GM21786 (cell line): ENCODE measurements around the gene BAIAP2L1.

Source experiments
- ATAC-seq: cut with Tn5 transposase; IDR thresholded peaks from one replicate; pipeline ENCODE4 v1.9.1; 2021; ENCODE audit not compliant: unreplicated experiment

Gene BAIAP2L1

DNA sequence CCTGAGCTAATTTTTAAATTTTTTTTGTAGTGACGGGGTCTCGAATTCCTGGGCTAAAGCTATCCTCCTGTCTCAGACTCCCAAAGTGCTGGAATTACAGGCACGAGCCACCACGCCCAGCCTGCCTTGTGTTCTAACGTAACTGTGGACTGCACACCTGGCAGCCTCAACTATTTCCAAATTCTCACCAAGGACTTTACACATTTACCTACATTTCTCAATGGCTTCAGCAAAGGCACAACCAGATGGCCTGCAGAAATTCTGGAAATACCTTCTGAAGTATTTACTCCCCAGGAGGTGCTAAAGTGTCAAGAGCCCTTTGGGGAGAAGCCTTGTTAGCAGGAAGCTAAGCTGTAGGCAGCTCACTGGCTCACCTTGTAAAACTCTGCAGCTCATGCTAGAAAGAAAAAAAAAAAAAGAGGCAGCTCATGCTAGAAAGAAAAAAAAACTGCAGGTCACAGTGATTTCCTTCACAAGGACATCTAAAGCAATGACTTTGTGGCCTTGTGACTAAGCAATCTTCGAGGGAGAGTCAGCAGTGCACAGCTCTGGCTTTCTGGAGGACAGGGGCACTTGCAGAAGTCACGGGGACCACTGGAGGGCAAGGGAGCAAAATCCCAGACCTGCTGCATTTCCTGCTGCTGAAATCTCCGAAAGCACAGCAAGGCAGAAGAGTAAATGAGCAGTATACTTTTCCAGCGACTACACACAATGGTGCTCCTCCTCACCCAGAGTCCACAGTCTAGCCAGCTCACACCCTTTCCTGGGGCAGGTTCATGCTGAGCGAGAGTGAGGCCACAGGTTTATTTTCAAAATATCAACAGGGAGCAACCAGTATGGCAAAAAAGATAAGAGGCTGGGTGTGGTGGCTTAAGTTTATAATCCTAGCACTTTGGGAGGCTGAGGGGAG is 40.4 kb downstream of the BAIAP2L1 start:
- no peak for ATAC-seq

DNA sequence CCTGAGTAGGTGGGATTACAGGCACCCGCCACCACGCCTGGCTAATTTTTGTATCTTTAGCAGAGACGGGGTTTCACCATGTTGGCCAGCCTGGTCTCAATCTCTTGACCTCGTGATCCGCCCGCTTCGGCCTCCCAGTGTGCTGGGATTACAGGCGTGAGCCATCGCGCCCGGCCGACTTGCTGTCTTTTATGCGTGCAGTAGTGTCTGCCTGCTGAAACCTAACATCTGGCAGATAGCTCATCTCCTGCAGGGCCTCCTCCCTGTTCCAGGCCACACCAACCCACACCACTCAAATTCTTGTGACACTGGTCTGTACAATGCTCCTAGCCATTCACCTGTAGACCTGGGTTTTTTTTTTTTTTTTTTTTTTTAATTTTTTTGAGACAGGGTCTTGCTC is 41.5 kb downstream of the BAIAP2L1 start:
- ATAC-seq: no peak

DNA sequence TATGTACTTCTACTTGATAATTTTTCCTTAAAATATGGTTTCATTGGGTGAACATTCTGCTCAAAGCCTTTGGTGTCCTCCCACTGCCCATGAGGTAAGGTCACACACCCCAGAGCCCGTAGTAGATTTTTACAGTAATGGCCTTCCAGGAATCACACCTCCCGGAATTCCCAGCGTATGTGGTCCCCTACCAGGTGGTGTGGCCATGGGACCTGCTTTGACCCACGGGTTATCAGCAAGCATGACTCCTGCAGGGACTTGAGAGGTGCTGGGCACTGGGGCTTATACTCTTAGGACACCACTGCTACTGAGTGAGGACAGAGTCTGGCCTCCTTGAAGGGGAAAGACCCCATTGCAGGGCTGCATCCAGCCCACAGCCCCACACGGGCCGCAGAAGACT is 42.2 kb downstream of the BAIAP2L1 start:
- no peak for ATAC-seq

DNA sequence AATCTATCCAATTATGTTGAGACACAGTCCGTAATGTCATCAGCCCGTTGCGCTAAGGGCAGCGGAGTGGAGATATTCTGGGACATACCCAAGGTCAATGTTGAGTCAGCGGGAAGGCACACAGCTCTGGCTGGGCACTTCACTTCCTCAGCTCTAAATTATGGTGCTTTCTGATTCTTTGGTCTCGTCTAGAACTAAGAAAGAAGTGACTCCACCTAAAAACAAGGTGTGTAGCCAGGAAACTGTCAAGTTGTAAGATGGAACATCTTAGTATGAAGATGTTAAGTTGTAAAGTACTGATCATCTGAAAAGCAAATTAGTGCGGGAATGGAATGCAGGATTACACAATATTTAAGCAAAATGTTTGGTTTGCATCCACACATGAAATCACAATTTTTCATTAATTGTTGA is 43.1 kb downstream of the BAIAP2L1 start:
- no peak for ATAC-seq

DNA sequence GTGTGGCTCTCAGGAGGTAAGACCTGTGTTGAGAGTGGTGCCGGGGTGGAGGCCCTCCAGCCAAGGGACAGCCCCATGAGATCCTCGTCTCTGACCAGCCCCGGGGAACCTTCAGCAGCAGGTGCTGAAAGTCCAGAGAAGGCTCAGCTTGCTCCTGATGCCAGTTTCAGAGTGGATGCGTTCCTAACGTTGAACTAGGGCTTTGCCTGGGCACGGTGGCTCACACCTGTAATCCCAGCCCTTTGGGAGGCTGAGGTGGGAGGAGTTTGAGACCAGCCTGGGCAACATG is 45.7 kb downstream of the BAIAP2L1 start:
- no peak for ATAC-seq

DNA sequence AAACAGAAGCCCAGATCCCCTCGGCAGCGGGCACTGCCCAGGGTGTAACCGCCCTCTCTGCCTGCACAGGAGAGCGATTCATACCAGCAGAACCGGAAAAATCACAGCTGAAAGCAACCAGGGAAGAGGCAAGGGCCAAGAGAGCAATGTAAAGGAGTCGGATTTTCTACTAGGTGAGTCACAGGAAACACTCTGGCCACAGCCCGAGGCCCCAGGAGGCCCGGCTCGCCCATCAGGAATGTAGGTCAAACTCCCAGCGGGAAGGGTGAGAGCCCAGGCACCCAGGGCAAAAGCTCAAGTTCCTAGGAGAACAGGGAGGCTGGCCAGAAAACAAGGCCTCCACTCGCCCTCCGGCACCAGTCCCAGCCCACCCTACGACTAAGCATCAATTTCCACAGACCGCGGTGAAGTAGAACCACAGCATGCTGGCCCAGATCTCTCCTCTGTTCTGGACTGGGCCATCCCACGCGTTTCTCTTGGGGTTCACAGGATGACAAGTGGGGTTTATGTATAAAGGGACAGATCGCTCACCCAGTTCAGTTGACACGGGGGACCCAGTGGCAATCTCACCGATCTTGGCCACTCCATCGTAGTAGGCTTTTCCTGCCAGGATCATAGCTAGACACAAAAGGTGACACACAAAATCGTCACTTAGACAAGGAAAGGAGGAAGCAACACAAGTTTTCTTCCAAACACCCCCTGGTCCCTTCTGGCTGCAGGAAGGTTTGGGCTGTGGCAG is 46.2 kb downstream of the BAIAP2L1 start:
- ATAC-seq: no peak

DNA sequence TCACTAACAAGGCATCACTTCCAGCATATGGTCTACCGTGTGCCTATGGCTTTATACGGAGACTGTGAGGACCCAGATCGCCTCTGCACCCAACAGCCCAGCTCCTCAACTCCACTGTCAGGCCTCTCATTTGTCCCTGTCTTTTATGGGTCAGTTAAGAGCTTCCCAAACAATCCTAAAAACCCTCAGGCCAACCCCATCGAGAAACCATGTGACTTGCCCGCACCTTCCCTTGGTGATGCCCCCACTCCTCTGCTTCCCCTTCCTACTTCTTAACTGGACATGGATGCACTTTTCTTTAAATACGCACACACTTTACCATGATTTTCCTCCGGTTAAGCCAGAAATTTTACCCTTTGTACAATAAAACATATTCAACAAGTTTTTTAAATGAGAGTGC is 46.8 kb downstream of the BAIAP2L1 start:
- no peak for ATAC-seq

DNA sequence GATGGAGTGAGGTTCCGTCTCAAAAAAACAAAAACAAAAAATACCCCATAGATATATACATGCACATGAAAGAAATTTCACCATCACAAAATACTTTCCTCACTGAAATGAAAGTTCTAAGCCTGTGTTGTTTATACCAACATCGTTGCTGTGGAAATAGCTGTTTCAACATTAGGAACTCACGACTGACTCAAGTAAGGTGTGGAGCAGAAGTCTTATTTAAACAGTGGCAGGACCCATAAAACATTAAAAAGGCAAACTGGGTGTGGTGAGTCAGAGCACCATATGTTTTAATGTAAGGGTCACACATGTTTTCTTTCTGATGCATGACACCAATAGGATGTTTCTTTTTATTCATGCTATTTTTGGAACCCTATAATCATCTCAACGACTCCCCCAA is 48.3 kb downstream of the BAIAP2L1 start:
- no peak for ATAC-seq

DNA sequence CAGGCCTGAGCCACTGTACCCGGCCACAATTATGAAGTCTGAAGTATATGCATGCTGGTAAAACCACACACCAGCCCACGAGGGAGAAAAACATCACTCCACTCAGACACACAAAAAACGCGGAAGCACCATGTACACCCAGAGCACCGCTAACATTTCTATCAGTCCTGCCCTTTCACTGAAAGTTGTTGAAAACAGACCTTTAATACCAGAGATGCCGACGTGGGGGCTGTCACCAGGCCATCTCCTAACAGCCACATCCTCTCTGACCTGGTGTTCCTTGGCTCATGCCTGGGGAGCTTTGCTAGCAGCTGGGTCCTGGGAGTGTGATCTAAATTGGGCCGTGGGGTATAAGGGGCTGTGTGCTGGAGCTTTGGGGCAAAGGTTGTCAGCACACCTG is 49.8 kb downstream of the BAIAP2L1 start:
- ATAC-seq: no peak

DNA sequence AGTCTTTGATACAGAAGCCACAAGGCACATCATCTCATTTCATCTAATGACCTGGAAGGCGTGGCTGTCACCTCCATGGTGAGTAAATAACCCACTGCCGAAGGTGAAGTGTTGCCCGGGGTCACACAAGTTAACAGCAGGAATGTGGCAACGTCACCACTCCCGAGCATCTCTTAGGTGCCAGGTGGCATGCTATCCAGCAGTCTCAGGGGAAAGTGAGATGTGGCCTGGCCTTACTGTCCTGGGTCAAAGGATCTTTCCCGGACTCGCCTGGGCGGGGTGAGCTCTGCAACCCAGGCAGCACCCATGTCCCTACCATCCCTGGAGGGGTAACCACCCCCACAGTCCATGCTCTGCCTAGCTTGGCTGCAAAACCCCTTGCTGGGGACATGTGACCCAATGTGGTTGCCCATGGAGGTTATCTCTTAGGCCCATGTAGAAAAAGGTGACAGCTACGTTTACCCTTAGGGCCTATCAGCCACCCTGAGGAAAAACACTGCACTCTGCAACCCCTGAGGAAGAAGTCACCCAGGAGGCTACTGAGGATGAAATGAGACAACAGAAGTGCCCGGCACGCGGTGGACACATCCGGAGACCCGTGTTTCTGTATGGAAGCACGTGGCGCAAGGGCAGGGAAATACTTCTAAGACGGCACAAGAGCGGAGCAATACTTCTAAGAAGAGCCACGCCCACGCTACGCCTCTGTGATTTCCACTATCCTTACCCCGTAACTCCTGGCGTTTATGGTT is 52.0 kb downstream of the BAIAP2L1 start:
- ATAC-seq: no peak

DNA sequence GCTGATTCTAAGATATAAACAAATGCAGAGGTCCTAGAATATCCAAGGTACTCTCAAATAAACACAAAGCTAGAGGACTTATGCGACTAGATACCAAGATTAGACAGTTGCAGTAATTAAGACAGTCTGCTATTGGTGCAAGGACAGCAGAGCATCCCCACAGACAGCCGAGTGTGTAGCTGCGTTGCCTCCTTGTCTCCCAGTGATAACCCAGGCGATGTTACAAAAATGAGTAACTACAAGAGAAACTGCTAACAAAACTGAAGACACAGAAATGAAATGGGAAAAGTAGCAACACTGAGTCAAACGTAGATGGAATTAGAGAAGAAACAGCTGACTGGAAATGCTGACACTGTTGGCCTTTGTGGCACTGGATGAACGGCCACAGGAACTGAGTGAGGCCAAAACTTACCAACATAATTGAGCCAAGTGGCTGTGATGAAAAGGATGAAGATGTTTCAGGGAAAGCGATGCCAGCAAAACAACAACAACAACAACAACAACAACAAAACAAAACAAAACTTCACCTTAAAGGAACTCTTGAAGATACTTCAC is 54.3 kb downstream of the BAIAP2L1 start:
- no peak for ATAC-seq

DNA sequence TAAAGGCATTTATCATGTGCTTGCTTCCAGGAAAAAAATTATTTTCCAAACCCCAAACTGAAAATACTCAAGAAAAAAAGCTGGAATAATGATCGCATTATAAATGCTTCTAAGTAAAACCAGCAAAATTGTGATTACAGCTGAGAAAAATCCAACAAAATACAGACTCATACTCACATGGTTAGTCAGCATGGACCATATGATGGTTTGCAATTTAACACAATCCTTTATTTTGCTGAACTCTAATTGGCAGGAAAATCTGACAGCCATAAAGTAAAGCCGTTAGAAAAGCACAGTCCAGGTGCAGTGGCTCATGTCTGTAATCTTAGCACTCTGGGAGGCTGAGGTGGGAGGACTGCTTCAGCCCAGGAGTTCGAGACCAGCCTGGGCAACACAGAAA is 59.8 kb downstream of the BAIAP2L1 start:
- ATAC-seq: no peak

DNA sequence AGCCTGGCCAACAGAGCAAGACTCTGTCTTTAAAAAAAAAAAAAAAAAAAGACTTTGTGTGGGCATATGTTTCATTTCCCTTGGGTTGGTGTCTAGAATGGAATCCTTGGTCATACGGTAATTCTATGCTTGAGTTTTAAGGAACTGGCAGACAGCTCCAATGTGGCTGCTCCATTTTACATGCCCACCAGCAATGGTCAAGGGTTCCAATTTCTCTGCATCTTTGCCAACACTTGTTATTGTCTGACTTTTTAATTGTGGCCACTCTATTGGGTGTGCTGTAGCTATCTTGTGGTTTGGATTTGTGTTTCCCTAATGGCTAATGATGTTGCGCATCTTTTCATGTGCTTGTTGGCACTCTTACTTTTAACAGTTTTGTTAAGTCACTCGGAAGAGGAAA is 61.8 kb downstream of the BAIAP2L1 start:
- no peak for ATAC-seq

DNA sequence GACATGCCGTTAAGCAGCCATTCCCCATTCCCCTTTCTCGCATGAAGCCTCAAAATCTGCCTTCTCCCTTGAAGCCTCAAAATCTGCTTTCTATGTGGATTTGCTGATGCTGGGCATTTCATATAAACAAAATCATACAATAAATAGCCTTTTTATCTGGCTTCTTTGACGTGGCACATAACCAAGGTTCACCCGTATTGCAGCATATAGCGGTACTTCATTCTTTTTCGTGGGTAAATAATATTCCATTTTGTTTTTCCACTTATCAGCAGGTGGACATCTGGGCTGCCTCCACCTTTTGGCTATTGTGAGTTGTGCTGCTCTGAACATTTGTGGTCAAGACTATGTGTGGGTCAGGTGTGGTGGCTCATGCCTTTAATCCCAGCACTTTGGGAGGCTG is 62.4 kb downstream of the BAIAP2L1 start:
- ATAC-seq: no peak

DNA sequence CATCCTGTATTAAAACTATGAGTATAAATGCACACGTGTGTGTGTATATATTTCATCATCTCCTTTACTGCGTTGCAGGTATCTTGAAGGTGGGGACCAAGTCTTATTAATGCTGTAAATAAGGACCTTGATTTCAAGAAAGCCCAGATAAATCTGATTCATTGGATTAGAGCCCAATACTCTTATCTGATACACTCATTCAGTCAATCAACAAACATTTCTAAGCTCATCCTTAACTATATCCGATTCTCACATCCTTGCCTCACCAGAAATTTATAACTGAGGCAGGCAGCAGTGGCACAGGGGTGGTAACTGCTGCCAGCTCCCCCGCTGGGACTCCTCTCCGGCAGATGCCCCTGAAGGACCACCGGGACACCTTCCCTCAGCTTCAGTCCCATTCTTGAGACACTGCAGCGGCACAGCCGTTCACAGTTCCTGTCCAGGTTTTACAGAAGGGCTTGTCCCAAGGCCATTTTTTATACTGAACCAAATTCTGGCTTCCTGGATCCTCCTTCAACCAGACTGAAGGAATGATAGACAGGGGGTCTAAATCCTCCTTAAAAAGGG is 65.4 kb downstream of the BAIAP2L1 start:
- ATAC-seq: no peak

DNA sequence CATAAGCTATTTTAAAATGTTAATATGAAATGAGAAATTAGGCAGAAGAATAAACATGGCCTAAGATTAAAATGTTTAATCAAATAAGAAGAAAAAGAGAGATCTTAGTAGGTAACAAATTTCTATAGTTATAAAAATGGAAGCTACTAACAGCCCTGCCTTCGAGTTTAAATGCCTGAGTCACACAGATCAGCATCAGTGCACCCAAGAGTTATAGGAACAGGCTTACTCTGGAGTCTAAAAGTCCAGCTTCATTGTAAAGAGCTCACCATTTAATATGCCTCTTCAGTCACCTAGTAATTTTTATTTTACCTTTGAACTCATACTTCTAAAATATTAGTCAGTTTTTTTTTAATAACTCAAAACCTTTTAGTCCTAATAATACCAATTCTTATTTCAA is 66.8 kb downstream of the BAIAP2L1 start:
- no peak for ATAC-seq

DNA sequence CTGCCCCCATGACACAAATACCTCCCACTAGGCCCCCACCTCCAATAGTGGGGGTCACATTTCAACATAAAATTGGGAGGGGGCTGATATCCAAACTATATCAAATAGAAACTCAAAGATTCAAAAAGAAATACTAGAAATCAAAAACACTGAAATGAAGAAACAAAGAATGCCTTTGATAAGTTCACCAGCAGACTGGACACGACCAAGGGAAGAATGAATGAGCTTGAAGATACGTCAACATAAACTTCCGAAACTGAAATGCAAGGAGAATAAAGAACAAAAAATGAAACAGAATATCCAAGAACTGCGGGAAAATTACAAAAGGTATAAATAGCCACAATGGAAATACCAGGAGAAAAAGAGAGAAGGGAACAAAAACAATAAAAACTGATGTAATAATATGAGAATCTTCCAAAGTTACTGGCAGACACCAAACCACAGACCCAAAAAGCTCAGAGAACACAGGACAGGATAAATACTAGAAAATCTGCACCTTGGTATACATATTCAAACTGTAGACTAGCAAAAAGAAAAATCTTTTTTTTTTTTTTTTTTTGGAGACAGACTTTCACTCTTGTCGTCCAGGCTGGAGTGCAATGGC is 69.9 kb downstream of the BAIAP2L1 start:
- ATAC-seq: no peak

DNA sequence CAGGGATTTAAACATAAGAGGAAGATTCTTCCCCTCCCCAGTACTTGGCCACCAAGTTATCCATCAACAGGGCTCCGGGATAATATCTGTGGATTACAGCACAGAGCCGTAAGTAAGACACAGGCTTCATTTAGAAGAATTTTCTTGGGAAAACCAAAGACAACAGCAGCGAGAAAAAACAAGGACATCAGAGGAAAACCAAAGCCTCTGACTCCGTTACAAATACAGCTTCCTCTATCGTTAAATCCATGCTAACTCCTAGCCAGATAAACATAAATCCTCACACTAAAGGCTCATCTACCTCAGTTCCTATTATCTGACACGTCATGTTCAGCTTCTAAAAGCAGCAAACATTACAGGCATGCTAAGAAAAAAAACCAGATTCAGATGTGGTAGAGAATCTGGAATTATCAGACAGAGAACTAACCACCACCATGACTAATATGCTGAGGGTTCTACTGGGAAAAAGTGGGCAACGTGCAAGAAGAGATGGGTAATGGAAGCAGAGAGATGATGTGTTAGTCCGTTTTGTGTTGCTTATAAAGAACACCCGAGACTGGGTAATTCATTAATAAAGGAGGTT is 71.0 kb downstream of the BAIAP2L1 start:
- ATAC-seq: no peak

DNA sequence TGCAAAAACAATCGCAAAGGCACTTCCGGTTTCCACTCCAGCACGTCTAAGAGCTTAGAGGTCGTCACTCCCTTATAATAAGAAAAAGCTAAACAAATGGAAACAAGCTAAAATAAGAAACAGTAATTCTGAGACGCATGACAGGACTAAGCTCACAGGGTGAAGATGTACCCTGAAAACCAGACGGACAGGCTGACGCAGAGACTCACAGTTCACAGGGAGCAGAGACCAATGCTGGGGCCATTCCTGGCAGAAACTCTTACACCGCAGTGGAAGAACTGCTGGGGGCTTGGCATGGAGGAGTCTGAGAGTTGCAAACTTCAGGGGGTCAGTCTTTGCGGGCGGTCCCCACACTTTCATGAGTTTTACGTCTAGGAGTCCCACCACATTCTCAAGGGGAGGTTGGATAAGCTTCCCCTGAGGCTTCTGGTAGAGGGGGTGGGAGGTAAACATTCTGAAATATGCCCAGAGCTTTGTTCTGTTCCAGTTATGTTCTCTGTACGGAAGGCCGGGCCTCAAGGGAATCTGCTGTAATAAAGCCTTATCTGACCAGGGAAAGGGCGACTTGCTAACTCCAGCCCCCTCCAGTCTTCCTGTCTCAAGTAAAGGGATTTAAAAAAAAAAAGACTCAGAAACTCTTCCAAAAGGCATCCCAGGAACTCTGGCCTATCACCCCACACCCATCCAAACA is 71.6 kb downstream of the BAIAP2L1 start:
- no peak for ATAC-seq

DNA sequence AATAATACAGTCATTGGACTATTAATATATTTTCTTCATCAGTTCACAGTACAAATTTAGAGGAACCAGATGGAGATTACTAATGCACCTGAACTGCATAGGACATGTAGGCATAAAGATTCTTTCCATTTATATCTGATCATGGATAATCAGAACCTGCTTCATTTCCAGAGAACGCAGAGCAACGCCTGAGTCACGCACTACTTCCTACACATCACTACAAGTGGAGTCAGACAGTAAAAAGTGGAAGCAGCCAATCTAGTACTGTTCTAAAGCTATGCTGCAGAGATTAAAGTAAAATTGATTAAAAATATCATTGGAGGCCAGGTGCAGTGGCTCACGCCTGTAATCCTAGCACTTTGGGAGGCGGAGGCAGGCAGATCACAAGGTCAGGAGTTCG is 76.1 kb downstream of the BAIAP2L1 start:
- no peak for ATAC-seq
